ENCODE results near the gene RHOH.
"Not testable (repeated sequence)": the region's sequence is repeated elsewhere in the genome, so short reads cannot be mapped to it uniquely, and the experiment has no call there.

The RHOH gene

DNA sequence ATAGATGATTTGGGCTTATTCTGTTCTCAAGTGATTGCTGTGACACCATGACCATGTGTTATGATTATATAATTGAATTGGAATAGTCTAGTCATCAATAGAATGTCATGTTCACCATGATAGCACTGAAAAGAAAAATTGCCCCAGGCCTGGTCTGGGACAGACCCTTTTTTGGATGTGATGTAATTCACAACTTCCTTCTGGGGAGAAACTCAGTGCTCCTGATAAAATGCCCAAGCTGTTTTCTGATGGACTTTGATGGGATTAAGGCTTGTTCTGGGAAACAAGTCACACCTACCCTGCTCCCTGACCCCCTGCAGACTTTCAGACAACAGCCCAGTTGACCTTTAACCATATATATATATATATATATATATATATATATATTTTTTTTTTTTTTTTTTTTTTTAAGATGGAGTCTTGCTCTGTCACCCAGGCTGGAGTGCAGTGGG lies 65.3 kb downstream of the RHOH start:
- no peak for DNase-seq (ENCODE audit: low spot score)

DNA sequence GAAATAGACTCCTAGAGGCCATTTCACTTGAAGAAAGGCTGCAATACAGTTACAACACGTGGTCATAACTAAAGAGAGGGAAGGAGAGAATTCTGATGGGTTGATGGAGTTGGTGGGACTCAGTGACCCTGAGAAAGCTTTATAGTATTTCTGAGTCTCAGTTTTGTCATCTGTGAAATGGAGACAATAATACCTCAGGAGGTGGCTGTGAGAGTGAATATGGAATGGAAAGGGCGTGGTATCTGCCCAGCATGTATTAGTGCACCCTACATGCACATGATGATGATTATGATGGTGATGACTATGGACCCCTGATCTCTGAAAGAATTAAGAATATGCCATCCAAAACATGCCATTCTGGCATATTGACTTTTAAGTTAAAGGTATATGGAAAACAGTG lies 66.0 kb downstream of the RHOH start:
- no peak for DNase-seq (ENCODE audit: low spot score)

DNA sequence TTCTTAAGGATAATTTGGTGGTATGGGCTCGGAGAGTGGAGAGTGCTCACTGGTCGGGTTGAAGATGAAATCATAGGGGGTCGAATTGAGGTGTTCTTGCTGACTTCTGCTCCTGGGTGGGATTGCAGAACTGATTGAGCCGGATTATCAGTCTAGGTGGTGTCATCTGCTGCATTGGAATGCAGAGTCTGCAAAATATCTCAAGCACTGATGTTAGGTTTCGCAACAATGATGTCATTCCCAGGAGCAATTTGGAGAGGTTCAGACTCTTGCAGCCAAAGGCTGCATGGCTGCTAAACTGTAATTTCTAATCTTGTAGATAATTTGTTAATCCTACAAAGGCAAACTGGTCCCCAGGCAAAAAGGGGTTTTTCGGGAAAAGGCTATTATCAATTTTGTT lies 67.7 kb downstream of the RHOH start:
- no peak for DNase-seq (ENCODE audit: low spot score)

DNA sequence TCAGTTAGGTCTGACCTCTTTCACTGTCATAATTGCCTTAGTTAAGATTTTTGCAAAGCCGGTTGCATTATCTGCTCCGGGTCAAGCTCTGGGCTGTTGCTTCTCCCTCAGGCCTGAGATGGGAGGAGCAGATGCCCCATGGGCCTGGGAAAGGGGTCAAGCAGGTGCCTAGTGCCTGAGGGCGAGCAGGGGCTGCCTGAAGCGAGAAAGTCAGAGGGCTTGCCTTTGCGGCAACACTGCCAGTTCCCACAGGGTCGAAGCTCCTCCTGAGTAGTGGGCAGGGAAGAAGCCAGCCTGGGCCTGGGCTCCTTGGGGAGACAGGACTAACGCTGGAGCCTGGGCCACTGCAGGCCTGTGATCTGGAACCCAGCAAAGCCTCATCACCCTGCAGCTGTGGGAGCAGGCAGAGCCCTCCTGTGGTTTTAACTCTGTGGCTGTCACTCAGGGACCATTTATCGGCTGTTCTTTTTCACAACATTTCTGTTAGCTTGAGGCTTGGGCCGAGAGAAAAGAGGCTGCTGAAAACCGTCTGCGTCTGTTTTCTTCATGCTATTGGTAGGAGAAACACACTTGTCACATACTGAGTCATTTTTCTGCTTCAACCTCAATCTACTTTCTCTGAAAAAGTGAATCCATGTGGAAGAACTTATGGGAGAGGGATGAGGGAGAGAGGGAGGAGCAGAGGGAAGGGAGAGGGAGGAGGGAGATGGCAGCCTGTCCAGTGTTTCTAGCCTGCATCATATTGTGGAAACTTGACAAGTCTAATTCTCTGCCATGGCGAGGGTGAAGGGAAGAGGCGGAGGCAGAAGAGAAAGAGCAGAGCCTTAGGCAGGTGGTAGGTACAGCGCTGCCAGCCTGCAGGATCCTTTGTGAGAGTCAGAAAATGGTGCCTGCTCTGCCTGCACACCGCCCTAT lies 68.4 kb downstream of the RHOH start:
- DNase-seq (ENCODE audit: low spot score), result no peak

DNA sequence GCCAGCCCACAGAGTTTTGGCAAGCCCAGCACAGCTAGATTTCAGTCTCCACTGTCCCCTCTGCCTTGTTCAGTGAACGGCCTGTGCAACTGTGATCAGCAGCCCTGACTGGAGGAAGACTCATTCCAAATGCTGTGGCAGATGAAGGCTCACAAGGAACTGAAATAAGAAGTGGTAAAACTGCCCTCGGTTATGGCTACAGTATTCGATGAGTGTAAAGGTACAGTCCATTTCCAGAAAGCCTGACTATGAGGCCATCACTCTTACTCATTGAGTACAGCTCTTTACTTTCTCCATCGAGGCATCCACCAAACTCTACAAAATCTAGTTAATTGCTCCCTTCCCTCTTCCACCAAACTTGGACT lies 69.1 kb downstream of the RHOH start:
- DNase-seq (ENCODE audit: low spot score), result no peak

DNA sequence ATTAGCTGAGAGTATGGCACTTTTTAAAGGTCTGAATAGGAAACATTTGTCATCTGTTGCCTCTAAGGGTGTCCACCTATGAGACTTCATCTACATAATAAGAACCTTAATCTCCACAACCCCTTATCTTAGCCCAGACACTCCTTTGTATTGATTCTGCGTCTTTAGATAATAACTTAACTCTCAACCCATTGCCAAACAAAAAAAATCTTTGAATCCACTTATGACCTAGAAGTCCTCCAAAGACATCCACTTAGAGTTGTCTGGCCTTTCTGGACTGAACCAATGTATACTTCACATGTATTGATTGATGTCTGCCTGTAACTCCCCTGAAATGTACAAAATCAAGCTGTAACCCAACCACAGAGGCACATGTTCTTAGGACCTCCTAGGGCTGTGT lies 72.3 kb downstream of the RHOH start:
- DNase-seq (ENCODE audit: low spot score), result no peak

DNA sequence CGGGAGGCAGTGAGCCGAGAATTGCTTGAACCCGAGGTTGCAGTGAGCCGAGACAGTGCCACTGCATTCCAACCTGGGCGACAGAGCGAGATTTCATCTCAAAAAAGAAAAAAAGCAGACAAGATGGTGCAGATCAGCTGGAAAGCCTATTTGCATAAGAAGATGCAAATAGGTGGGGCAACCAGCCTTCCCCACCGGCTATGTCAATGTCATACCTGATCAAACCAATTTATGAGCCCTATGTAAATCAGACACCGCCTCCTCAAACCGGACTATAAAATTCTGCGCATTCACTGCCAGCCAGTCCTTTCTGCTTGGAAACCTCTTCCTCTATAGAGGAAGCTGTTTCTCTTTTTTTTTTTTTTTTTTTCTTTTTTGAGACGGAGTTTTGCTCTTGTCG lies 73.8 kb downstream of the RHOH start:
- DNase-seq (ENCODE audit: low spot score), result no peak

DNA sequence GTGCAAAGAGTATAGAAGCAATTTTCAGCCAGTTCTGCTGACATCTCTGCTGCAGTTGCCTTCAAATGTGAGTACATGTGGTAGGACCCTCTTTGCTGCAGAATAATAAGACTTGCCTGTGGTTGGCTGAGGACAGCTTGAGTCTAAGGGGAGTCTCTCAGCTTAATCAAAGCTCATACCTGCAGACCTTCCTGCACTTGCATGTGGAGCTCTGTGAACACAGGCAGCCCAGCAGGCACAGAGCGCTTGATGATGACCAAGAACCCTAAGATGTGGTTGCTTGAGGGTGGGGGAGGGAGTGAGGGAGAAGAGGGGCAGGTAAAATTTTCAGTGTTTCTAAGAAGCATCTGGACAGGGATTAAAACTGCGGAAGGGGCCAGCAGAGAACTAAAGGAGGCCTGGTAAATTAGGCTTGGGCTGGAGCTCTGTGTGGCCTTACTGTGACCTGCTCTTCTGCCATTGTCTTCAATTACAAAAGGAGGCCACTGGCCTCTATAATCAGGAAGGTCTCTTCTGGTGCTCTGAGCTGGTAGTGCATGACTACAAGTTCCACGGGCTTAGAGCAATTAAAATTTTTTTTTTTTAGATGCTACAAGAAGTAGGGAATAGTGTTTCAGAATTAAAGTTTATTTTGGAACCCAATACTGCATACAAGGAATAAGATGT lies 78.4 kb downstream of the RHOH start:
- DNase-seq (ENCODE audit: low spot score), result no peak

DNA sequence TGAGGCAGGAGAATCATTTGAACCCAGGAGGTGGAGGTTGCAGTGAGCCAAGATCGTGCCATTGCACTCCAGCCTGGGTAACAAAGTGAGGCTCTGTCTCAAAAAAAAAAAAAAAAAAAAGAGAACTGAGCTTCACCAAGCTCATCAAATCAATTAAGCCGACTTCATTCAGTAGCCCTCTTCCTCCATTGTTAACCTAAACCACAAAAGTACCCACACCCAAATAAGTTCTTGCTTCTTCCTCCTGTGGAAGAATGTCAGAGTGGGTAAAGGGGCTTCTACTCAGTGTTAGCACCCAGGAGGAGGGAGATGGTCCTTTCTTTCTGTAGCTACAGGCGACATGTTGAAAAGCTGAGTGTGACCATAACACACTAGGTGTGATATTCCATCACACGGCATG lies 79.7 kb downstream of the RHOH start:
- DNase-seq (ENCODE audit: low spot score), result no peak

DNA sequence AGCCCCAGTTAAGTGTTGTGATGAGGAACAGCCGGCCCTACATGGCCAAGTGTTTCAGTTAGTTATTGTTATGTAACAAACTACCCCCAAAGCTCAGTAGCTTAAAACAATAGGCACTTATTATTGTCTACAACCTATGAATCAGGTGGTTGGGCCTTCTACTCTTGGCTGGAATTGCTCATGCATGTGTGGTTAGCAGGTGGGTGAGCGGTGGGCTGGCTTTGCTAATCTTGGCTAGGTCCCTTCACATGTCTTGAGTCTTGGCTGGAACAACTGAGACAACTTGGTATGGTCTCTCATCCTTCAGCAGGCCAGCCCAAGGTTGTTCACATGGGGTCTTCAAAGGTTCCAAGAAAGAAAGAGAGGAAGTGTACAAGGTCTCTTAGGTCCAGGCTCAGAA lies 83.8 kb downstream of the RHOH start:
- no peak for DNase-seq (ENCODE audit: low spot score)

DNA sequence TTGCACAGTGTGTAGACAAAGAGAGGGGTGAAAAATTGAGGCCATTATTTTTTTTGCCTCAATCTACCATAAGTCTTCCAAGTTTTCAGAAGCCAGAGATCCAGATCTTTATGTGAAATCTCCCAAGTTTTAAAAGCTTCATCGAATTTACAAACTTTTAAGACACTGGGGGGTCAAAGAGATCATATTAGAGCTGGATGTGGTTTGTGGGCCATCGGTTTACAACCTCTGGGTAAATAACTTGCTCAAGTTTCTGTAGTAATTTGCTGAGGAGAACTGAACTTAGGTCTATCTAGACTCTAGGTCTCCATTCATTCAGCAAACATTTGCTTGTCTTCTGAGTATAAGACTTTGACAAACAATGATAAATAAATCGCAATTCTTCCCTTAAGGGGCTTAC lies 84.3 kb downstream of the RHOH start:
- no peak for DNase-seq (ENCODE audit: low spot score)

DNA sequence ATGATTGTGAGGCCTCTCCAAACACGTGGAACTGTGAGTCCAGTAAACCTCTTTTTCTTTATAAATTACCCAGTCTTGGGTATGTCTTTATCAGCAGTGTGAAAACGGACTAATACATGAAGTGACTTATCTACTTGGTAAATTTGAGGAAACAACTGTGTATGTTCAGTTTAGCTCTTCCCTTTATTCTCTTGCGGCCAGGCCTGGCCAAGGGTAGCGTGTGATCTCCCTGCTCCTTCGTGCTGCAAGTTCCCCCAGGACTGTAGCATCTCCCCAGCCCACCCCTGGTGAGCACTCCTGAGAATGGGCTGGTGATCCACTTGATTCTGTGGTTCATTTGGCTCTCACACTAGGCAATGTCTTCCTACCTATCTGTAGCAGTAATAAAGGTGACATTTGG lies 85.1 kb downstream of the RHOH start:
- no peak for DNase-seq (ENCODE audit: low spot score)

DNA sequence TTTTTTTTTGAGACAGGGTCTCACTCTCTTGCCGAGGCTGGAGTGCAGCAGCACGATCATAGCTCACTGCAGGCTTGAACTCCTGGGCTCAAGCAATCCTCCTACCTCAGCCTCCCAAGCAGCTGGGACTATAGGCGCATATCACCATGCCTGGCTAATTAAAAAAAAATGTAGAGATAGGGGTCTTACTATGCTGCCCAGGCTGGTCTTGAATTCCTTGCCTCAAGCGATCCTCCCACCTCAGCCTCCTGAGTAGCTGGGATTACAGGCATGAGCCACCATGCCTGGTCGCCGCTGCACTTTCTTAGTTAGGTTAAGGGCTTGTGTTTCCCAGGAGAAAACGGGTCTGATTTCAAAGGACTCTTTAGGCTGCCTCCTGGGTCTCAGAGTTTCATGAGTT lies 86.0 kb downstream of the RHOH start:
- not testable (repeated sequence) for DNase-seq (ENCODE audit: low spot score)

DNA sequence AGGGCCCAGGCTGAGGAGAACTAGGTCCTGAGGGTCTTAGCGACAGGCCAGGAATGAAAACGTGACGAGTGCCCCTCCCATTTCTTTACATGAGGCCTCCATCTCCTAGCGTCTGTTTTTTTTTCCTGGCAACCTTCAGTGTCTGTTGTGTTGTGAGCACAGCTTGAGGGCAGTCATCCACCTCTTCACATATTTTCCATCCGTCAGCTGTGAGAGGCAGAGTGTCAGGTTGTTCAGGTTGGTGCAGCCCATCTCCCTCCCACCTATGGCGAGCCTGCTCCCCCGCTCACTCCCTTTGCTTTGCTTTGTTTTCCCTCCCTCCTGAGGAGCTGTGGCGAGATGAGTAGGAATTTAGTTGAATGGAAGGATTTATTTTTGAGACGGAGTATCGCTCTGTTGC lies 86.6 kb downstream of the RHOH start:
- no peak for DNase-seq (ENCODE audit: low spot score)

DNA sequence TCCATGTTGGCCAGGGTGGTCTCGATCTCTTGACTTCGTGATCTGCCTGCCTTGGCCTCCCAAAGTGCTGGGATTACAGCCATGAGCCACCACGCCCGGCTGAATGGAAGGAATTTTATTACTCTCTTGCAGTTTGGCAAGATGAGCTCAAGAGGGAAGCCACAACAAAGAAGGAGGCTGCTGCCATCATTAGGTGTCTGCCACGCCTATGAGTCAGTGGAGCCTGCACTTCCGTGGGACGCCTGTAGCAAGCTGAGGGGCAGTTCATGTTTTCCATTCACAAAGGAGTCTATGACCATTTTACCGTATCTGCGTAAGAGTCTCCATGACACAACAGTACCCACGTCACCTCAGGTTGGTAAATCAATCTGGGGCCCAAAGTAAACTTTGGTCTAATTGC lies 87.1 kb downstream of the RHOH start:
- peak; percentile 79 for DNase-seq (ENCODE audit: low spot score)

DNA sequence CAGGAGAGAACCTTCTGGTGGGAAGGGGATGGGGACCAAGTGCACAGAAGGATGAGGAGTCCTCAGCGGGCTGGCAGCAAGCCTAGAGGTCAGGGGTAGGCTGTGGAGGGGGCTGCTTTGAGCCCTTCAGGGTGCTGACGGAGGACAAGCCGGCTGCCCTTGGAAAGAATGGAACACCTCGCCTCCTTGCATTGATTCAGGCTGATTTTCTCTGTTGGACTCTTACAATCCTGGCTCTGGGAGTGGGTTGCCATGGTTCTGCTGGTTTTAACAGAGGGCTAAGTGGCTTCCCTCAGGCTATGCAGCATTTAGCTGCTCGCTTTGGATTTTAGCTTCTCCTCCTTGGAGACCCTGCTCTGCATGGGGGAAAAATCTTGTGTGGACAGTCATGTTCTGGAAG lies 88.9 kb downstream of the RHOH start:
- DNase-seq (ENCODE audit: low spot score), result no peak

DNA sequence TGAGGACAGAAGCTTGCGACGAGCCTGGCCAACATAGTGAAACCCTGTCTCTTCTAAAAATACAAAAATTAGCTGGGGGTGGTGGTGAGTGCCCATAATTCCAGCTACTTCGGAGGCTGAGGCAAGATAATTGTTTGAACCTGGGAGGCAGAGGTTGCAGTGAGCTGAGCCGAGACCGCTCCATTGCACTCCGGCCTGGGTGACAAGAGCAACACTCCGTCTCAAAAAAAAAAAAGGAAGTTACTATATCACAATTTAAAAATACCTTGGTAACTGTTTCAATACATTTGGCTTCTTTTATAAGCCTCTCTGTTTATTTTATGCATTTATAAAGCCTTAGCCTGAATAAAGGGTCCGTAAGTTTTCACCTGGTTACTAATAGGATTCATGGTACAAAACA lies 91.7 kb downstream of the RHOH start:
- no peak for DNase-seq (ENCODE audit: low spot score)

DNA sequence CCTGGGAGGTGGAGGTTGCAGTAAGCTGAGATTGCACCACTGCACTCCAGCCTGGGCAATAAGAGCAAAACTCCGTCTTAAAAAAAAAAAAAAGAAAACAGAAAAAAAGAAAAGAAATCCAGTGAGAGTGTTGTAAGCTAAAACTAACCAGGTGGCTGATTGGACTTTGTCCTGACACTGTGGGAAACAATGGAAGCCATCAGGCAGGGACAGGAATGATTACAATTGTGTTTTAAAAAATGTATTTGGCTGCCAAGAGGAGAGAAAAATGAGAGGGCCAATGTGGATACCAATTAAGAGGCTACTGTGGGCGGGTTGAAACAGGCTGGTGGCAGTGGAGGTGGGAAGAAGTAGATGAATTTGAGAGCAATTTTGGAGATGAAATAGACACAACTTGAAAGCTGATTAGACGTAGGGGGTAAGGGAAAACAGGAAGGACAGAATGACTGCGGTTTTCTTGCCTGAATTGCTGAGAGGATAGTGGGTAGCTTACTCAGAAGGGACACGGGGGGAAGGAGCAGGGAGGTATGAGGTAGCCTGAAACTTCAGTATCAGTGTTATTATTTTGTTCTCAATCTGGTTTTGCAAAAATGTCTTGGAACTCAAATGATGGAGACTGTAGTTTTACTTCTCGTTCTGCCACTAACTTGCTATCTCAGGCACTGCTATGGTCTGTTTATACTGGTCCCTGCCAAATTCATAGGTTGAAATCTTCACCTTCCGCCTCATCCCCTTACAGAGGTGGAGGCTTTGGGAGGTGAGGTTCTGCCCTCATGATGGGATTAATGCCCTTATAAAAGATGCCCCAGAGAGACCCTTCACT lies 92.7 kb downstream of the RHOH start:
- no peak for DNase-seq (ENCODE audit: low spot score)

DNA sequence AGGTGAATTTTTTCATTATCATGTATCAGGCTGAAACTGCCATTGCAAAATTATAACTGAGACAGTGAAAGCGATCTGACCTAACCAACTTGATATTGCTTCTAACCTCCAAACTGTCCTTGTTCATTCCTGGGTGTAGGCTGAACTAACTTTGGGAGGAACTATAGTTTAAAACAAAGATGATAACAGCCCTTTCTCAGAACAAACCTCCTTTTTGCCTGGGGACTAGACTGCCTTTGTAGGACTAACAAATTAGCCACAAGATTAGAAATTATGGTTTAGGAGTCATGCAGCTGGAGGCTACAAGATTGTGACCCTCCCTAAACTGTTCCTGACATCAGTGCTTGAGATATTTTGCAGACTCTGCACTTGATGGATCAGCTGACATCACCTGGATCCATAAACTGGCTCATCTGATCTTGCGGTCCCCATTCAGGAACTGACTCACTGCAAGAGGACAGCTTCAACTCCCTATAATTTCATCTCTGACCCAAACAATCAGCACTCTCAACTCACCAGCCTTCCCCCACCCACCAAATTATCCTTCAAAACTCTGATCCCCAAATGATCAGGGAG lies 93.9 kb downstream of the RHOH start:
- DNase-seq (ENCODE audit: low spot score), result peak; percentile 37

DNA sequence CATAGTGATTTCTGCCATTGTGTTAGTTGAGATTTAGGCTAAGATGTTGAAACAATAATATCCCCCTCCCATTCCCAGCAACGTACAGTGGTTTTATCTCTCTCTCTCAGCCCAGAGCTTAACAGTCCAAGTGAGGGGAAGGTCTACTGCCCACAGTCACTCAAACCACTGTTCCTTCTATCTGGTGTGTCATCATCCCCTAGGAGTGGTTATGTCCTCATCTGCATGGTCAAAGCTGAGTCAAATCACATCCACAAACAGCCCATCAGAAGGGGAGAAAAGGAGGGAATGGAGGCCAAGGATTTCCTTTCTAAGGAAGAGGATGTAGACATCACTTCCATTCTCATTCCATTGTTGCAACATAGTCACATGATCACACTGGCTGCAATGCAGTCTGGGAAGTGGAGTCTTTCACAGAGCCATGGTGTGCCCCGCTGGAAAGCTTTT lies 95.5 kb downstream of the RHOH start:
- DNase-seq (ENCODE audit: low spot score), result no peak

DNA sequence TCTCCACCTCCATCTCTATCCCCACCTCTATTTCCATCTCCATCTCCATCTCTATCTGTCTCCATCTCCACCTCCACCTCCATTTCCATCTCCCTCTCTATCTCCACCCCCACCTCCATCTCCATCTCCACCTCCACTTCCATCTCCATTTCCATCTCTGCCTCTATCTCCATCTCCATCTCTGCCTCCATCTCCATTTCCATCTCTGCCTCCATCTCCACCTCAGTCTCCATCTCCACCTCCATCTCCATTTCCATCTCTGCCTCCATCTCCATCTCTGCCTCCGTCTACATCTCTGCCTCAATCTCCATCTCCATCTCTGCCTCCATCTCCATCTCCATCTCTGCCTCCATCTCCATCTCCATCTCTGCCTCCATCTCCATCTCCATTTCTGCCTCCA lies 97.5 kb downstream of the RHOH start:
- DNase-seq (ENCODE audit: low spot score), result no peak

DNA sequence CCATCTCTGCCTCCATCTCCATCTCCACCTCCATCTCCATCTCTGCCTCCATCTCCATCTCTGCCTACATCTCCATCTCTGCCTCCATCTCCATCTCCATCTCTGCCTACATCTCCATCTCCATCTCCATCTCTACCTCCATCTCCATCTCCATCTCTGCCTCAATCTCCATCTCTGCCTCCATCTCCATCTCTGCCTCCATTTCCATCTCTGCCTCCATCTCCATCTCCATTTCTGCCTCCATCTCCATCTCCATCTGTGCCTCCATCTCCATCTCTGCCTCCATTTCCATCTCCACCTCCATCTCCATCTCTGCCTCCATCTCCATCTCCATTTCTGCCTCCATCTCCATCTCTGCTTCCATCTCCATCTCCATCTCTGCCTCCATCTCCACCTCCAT lies 98.2 kb downstream of the RHOH start:
- DNase-seq (ENCODE audit: low spot score), result not testable (repeated sequence)
